NCI-H510A treated with DMSO at 0.1 percent for 48 hours (cell line): ENCODE measurements around the gene AGO4.
A peak's percentile ranks its signal among the peaks of the same experiment; 100 is the strongest.
"Not testable (repeated sequence)": the region's sequence is repeated elsewhere in the genome, so short reads cannot be mapped to it uniquely, and the experiment has no call there.

Experiments
- DNase-seq: peaks from one replicate; lab custom pipeline; 2025; lab: John Stamatoyannopoulos, UW

AGO4 gene

GRCh38 chr1:35807614-35808449, at the start of gene AGO4:
AGO4 (plus strand) TSS chr1:35808016; CDS start chr1:35808417, 401 bp downstream.
- peak; percentile 91 for DNase-seq

GRCh38 chr1:35762141-35762540, 45.7 kb upstream of the AGO4 start:
- DNase-seq = no peak

- DNase-seq = no peak
Observed at GRCh38 chr1:35763201-35763600, 44.6 kb upstream of the AGO4 start.

- no peak for DNase-seq
Observed at GRCh38 chr1:35764283-35764682, 43.5 kb upstream of the AGO4 start.

GRCh38 chr1:35768350-35769187, 39.2 kb upstream of the AGO4 start:
- peak; percentile 62 for DNase-seq

- peak; percentile 99 for DNase-seq
Observed at GRCh38 chr1:35769188-35769758, 38.5 kb upstream of the AGO4 start.

GRCh38 chr1:35773711-35774110, 34.1 kb upstream of the AGO4 start:
- DNase-seq = no peak

- DNase-seq = not testable (repeated sequence)
Observed at GRCh38 chr1:35776172-35776571, 31.6 kb upstream of the AGO4 start.

- no peak for DNase-seq
Observed at GRCh38 chr1:35777109-35777508, 30.7 kb upstream of the AGO4 start.

- DNase-seq = no peak
Observed at GRCh38 chr1:35783055-35783583, 24.7 kb upstream of the AGO4 start.

GRCh38 chr1:35784364-35784763, 23.5 kb upstream of the AGO4 start:
- not testable (repeated sequence) for DNase-seq

GRCh38 chr1:35788139-35788538, 19.7 kb upstream of the AGO4 start:
- DNase-seq = no peak

GRCh38 chr1:35790670-35791069, 17.1 kb upstream of the AGO4 start:
- DNase-seq = no peak

- no peak for DNase-seq
Observed at GRCh38 chr1:35795295-35795694, 12.5 kb upstream of the AGO4 start.

GRCh38 chr1:35797380-35797779, 10.4 kb upstream of the AGO4 start:
- no peak for DNase-seq

- not testable (repeated sequence) for DNase-seq
Observed at GRCh38 chr1:35798019-35798418, 9.8 kb upstream of the AGO4 start.

GRCh38 chr1:35800167-35800887, 7.5 kb upstream of the AGO4 start:
- DNase-seq = not testable (repeated sequence)

- no peak for DNase-seq
Observed at GRCh38 chr1:35808450-35809113, 766 bp downstream of the AGO4 start.

- peak; percentile 83 for DNase-seq
Observed at GRCh38 chr1:35809114-35810095, 1.6 kb downstream of the AGO4 start.
